ENCODE results near the gene ZNF462. TPM values are rescaled to one million over a fixed set of nuclear protein-coding genes. Genes with fewer than 3 reads are reported as not detected.

ZNF462 gene
- total and polyA plus RNA-seq, 2 experiments from 2014 or later, result 40.0 to 101 TPM

DNA sequence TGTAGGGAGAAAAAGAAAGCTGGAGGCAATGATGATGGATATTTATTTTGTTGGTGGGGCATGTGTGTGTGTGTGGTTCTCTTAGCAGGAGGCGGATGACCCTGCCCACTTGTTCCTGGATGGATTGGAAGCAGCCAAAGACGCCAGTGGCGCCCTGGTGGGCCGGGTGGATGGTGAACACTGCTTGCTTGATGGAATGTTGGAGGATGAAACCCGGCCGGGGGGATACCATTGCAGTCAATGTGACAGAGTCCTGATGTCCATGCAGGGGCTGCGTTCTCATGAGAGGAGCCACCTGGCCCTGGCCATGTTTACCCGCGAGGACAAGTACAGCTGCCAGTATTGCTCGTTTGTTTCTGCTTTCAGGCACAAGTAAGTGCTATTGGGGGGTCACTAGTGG lies 69.2 kb downstream of the ZNF462 start:
- no peak for TF ChIP-seq STAT1 (IDR thresholded peaks at IDR 0.05; ENCODE audit: unreplicated experiment)
- TF ChIP-seq, protein P1, sequence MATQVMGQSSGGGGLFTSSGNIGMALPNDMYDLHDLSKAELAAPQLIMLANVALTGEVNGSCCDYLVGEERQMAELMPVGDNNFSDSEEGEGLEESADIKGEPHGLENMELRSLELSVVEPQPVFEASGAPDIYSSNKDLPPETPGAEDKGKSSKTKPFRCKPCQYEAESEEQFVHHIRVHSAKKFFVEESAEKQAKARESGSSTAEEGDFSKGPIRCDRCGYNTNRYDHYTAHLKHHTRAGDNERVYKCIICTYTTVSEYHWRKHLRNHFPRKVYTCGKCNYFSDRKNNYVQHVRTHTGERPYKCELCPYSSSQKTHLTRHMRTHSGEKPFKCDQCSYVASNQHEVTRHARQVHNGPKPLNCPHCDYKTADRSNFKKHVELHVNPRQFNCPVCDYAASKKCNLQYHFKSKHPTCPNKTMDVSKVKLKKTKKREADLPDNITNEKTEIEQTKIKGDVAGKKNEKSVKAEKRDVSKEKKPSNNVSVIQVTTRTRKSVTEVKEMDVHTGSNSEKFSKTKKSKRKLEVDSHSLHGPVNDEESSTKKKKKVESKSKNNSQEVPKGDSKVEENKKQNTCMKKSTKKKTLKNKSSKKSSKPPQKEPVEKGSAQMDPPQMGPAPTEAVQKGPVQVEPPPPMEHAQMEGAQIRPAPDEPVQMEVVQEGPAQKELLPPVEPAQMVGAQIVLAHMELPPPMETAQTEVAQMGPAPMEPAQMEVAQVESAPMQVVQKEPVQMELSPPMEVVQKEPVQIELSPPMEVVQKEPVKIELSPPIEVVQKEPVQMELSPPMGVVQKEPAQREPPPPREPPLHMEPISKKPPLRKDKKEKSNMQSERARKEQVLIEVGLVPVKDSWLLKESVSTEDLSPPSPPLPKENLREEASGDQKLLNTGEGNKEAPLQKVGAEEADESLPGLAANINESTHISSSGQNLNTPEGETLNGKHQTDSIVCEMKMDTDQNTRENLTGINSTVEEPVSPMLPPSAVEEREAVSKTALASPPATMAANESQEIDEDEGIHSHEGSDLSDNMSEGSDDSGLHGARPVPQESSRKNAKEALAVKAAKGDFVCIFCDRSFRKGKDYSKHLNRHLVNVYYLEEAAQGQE (IDR thresholded peaks at IDR 0.05; ENCODE audit: unreplicated experiment), result no peak
- TF ChIP-seq EZH2phosphoT487 (IDR thresholded peaks at IDR 0.05; ENCODE audit: unreplicated experiment), result no peak
- no peak for TF ChIP-seq EZH2 (IDR thresholded peaks at IDR 0.05; ENCODE audit: low read depth, unreplicated experiment)
- H3K36me3 Mint-ChIP-seq (ENCODE audit: low read depth), result peaks cover 93% of the 10 kb centered on the region
- H3K9me2 ChIP-seq (ENCODE audit: insufficient read depth), result no peaks in the 10 kb centered on the region
- no peaks in the 10 kb centered on the region for H3K9me3 Mint-ChIP-seq
- DNase-seq (ENCODE audit: low spot score) (no peak), ATAC-seq (no peak)
- H3K27ac ChIP-seq (ENCODE audit: low read depth), result no peak overlapping the region
- peak overlapping the region; percentile 11; the same call in 1 of the 2 replicates for H3K27ac Mint-ChIP-seq
- peaks cover 66% of the 10 kb centered on the region for H3K36me3 ChIP-seq (ENCODE audit: insufficient read depth)
- H3K4me1 ChIP-seq (ENCODE audit: insufficient read depth), result peaks cover 15% of the 10 kb centered on the region
- H3K4me3 ChIP-seq, result no peak overlapping the region
- H4K20me1 ChIP-seq (replicated peaks; ENCODE audit: insufficient read depth), result peaks cover 12% of the 10 kb centered on the region; the same call in 1 of the 2 replicates
- peaks cover 38% of the 10 kb centered on the region for H3K4me1 Mint-ChIP-seq
- peaks cover 61% of the 10 kb centered on the region for H3K79me2 ChIP-seq (replicated peaks; ENCODE audit: insufficient read depth)
- H3F3A ChIP-seq (replicated peaks; ENCODE audit: low read depth), result no peaks in the 10 kb centered on the region
- no peaks in the 10 kb centered on the region for H3K27me3 ChIP-seq (ENCODE audit: insufficient read depth)
- H3K27me3 Mint-ChIP-seq (ENCODE audit: insufficient read depth, low read depth, poor library complexity), result no peaks in the 10 kb centered on the region
- no peak overlapping the region for H2AFZ ChIP-seq
- H3K4me3 Mint-ChIP-seq, result no peak overlapping the region
- no peak overlapping the region for H3K4me2 ChIP-seq

DNA sequence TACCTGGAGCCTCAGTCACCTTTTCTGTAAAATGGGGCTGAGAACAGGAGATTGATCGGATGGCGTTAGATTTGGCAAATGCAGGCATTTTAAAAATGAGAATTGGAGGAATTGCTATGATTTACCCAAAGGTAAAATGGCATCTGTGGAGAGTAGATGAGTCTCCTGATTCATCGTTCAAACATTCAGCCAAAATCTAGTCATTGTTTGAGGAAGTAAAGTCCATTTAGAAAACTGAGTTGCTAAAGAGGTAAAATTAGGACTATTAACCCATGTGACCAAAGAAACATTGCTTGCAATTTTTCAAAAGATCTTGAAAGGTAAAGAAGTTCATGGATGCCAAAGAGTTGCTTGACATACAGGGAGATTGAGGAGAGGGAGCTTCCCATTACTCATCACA lies 69.7 kb downstream of the ZNF462 start:
- Histone ChIP-seq H3K9me2 (ENCODE audit: insufficient read depth) (no peaks in the 10 kb centered on the region), H4K20me1 (replicated peaks; ENCODE audit: insufficient read depth) (peaks cover 11% of the 10 kb centered on the region; the same call in 1 of the 2 replicates), H3K4me3 (no peak overlapping the region), H3K4me1 (ENCODE audit: insufficient read depth) (peaks cover 15% of the 10 kb centered on the region), H2AFZ (no peak overlapping the region), H3K4me2 (no peak overlapping the region), H3K27ac (ENCODE audit: low read depth) (no peak overlapping the region), H3K79me2 (replicated peaks; ENCODE audit: insufficient read depth) (peaks cover 65% of the 10 kb centered on the region), H3F3A (replicated peaks; ENCODE audit: low read depth) (no peaks in the 10 kb centered on the region), H3K36me3 (ENCODE audit: insufficient read depth) (peaks cover 69% of the 10 kb centered on the region), H3K27me3 (ENCODE audit: insufficient read depth) (no peaks in the 10 kb centered on the region)
- H3K9me3 Mint-ChIP-seq, result no peaks in the 10 kb centered on the region
- no peaks in the 10 kb centered on the region for H3K27me3 Mint-ChIP-seq (ENCODE audit: insufficient read depth, low read depth, poor library complexity)
- H3K36me3 Mint-ChIP-seq (ENCODE audit: low read depth), result peaks cover 90% of the 10 kb centered on the region
- DNase-seq (ENCODE audit: low spot score) (no peak), ATAC-seq (no peak)
- no peak overlapping the region for H3K27ac Mint-ChIP-seq
- peaks cover 38% of the 10 kb centered on the region for H3K4me1 Mint-ChIP-seq
- no peak overlapping the region for H3K4me3 Mint-ChIP-seq
- TF ChIP-seq CREB1 (CRISPR knock-in tag; IDR thresholded peaks at IDR 0.05; ENCODE audit: low read depth) (no peak), POLR2AphosphoS5 (IDR thresholded peaks at IDR 0.05; ENCODE audit: low read depth) (no peak), JUNB (IDR thresholded peaks at IDR 0.05; ENCODE audit: unreplicated experiment) (no peak), EZH2 (IDR thresholded peaks at IDR 0.05; ENCODE audit: low read depth, unreplicated experiment) (no peak), NANOG (IDR thresholded peaks at IDR 0.05; ENCODE audit: borderline replicate concordance) (no peak), EZH2phosphoT487 (IDR thresholded peaks at IDR 0.05; ENCODE audit: unreplicated experiment) (no peak), ZNF114 (CRISPR knock-in tag; IDR thresholded peaks at IDR 0.05) (no peak), ZNF331 (CRISPR knock-in tag; IDR thresholded peaks at IDR 0.05; ENCODE audit: low read depth) (no peak)
- TF ChIP-seq, protein P2, sequence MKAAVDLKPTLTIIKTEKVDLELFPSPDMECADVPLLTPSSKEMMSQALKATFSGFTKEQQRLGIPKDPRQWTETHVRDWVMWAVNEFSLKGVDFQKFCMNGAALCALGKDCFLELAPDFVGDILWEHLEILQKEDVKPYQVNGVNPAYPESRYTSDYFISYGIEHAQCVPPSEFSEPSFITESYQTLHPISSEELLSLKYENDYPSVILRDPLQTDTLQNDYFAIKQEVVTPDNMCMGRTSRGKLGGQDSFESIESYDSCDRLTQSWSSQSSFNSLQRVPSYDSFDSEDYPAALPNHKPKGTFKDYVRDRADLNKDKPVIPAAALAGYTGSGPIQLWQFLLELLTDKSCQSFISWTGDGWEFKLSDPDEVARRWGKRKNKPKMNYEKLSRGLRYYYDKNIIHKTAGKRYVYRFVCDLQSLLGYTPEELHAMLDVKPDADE (IDR thresholded peaks at IDR 0.05), result no peak
- TF ChIP-seq, protein P1 (IDR thresholded peaks at IDR 0.05; ENCODE audit: unreplicated experiment), result no peak
- TF ChIP-seq, protein P3, sequence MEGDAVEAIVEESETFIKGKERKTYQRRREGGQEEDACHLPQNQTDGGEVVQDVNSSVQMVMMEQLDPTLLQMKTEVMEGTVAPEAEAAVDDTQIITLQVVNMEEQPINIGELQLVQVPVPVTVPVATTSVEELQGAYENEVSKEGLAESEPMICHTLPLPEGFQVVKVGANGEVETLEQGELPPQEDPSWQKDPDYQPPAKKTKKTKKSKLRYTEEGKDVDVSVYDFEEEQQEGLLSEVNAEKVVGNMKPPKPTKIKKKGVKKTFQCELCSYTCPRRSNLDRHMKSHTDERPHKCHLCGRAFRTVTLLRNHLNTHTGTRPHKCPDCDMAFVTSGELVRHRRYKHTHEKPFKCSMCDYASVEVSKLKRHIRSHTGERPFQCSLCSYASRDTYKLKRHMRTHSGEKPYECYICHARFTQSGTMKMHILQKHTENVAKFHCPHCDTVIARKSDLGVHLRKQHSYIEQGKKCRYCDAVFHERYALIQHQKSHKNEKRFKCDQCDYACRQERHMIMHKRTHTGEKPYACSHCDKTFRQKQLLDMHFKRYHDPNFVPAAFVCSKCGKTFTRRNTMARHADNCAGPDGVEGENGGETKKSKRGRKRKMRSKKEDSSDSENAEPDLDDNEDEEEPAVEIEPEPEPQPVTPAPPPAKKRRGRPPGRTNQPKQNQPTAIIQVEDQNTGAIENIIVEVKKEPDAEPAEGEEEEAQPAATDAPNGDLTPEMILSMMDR (conservative IDR thresholded peaks at IDR 0.05; ENCODE audit: low read depth in 2 of 2), result no peak
